Adrenal gland (tissue), 12 donors: ENCODE results near the gene COL18A1. TPM values are rescaled to one million over a fixed set of nuclear protein-coding genes. Genes with fewer than 3 reads are reported as not detected.
"Not testable (repeated sequence)": the region's sequence is repeated elsewhere in the genome, so short reads cannot be mapped to it uniquely, and the experiment has no call there.

Source experiments
- DNase-seq, 7 donors: peaks; one replicate each; pipeline ENCODE4 v3.0.0-alpha.2; 2019 to 2020
- H3K27ac ChIP-seq, 5 donors: fragments of 200-600 bp; sonication (generic) in 4 of 5; 1 replicate in 3 of 5; 2 replicates in 2 of 5; pipeline versions ENCODE4 v1.5.1 to v1.8.0; 2016 to 2020; ENCODE audit warnings: mild to moderate bottlenecking in 1 of 5
- H3K27me3 ChIP-seq: fragments of 200-600 bp; 2 replicates; pipeline ENCODE4 v1.8.0; 2021
- H3K36me3 ChIP-seq, 2 donors: fragments of 200-600 bp; replicated peaks in 1 of 2; 1 replicate in 1 of 2; 2 replicates in 1 of 2; pipeline versions ENCODE4 v1.5.1 to v1.8.0; 2018 to 2022
- H3K4me1 ChIP-seq, 2 donors: fragments of 200-600 bp; replicated peaks in 1 of 2; 1 replicate in 1 of 2; 2 replicates in 1 of 2; pipeline versions ENCODE4 v1.5.1 to v1.8.0; 2018 to 2021
- H3K4me3 ChIP-seq, 4 donors: fragments of 200-600 bp; sonication (generic) in 3 of 4; one replicate each; pipeline ENCODE4 v1.5.1; 2016 to 2018
- H3K9me3 ChIP-seq, 3 donors: fragments of 200-600 bp; sonication (generic) in 1 of 3; replicated peaks in 1 of 3; 1 replicate in 2 of 3; 2 replicates in 1 of 3; pipeline versions ENCODE4 v1.5.1 to v1.8.0; 2016 to 2021
- CTCF ChIP-seq, 6 experiments: fragments of 450-650 bp in 4 of 6; fragments of 200-600 bp in 2 of 6; sonication (generic) in 1 of 6; IDR thresholded peaks; 1 replicate in 5 of 6; 2 replicates in 1 of 6; pipeline versions ENCODE4 v1.5.1 to v1.8.0; 2016 to 2021; ENCODE audit warnings: antibody characterized with exemption in 6 of 6, mild to moderate bottlenecking in 2 of 6, moderate library complexity in 1 of 6
- POLR2A ChIP-seq, 2 donors: fragments of 450-650 bp; IDR thresholded peaks; one replicate each; pipeline ENCODE4 v1.6.1; 2017; ENCODE audit warnings: antibody characterized with exemption in 2 of 2, mild to moderate bottlenecking in 2 of 2, moderate library complexity in 1 of 2
- WGBS, 4 donors: extraction: QIAGEN DNeasy Blood & Tissue Kit in 2 of 4; methylation state at CpG; one replicate each; pipeline versions ENCODE4 v1.1.5 to v1.1.7; 2013 to 2017; 5-methylcytosine and 5-hydroxymethylcytosine counted together
- intact Hi-C, 2 donors: fragments of 100-400 bp; cut with DNase I; formaldehyde crosslinking; loops; one replicate each; pipeline versions ENCODE4 v1.14.1 to v1.15.0; 2022 to 2023
- polyA plus RNA-seq, 3 donors: library from polyadenylated mRNA; stranded (reverse); fragments of 200-250 nt in 2 of 3; fragments of 350-450 nt in 1 of 3; fragmentation: Illumina TruSeq in 1 of 3; extraction: RNeasy Lipid Tissue Mini Kit (QIAGEN cat#74804) in 1 of 3; gene quantifications; one replicate each; pipeline ENCODE4 v1.2.3, GENCODE V29; 2013 to 2014
- total RNA-seq, 9 donors: library from RNA; depleted of rRNA in 4 of 9; stranded (reverse); fragments of >200 nt in 4 of 9; fragments of 120-200 nt in 1 of 9; fragmentation: NEBNext Ultra II Directional in 1 of 9; extraction: Animal tissue kit (Norgen Biotek cat#: 25700) in 1 of 9; gene quantifications; one replicate each; pipeline versions ENCODE4 v1.1.0 to v1.2.4, GENCODE V29; 2013 to 2023
- donor health status: healthy with polysubstance abuse.
- donor health status: Bipolar disorder and iron deficiency.
- donor health status: DM: yes; HTN: yes; CAD: no.
- donor health status: DM: no; HTN: no; CAD: no.
- donor health status: DM: no; HTN: no; CAD: no.
- donor health status: DM: yes; HTN: yes; CAD: no.

Gene COL18A1
- total and polyA plus RNA-seq, 12 donors, result 10.9 to 244 (median 141) TPM

GRCh38 chr21:45441431-45442255 is 36.7 kb downstream of the COL18A1 start:
- TF ChIP-seq CTCF (IDR thresholded peaks at IDR 0.05), result no peak
- no peak for TF ChIP-seq POLR2A (IDR thresholded peaks at IDR 0.05)
- DNase-seq, result no peak
- no peak overlapping the region for H3K27ac ChIP-seq
- H3K36me3 ChIP-seq, result no peaks in the 10 kb centered on the region
- no peaks in the 10 kb centered on the region for H3K9me3 ChIP-seq
- peaks cover 0 to 17% of the 10 kb centered on the region in 2 donors for H3K4me1 ChIP-seq
- intact Hi-C loops, result loop anchor here (5.0 kb wide), 2 partner anchors 134 to 299 kb away; no protein-coding TSS in a partner anchor
- WGBS, 4 donors, result 92 to 94% (median 92%) methylated on average over 22 to 31 of the region's 31 CpGs
- H3K27me3 ChIP-seq, result no peaks in the 10 kb centered on the region
- H3K4me3 ChIP-seq, result no peak overlapping the region

- Histone ChIP-seq H3K27me3 (no peaks in the 10 kb centered on the region), H3K4me3 (no peak overlapping the region), H3K4me1 (peaks cover 0 to 17% of the 10 kb centered on the region in 2 donors), H3K27ac (no peak overlapping the region), H3K9me3 (no peaks in the 10 kb centered on the region), H3K36me3 (no peaks in the 10 kb centered on the region)
- 94 to 100% (median 96%) methylated on average over 4 to 17 of the region's 17 CpGs for WGBS, 4 donors
- DNase-seq, result no peak
- intact Hi-C loops, result loop anchor here (5.0 kb wide), 2 partner anchors 135 to 300 kb away; no protein-coding TSS in a partner anchor
- TF ChIP-seq POLR2A (IDR thresholded peaks at IDR 0.05), result no peak
- TF ChIP-seq CTCF (IDR thresholded peaks at IDR 0.05), result no peak
These were observed 37.3 kb downstream of the COL18A1 start for GRCh38 chr21:45442276-45442675.

GRCh38 chr21:45442686-45443594 is 38.0 kb downstream of the COL18A1 start:
- intact Hi-C loops, result loop anchor here (5.0 kb wide), 2 partner anchors 136 to 301 kb away; no protein-coding TSS in a partner anchor

GRCh38 chr21:45443595-45444181 is 38.7 kb downstream of the COL18A1 start:
- intact Hi-C loops, result loop anchor here (5.0 kb wide), 2 partner anchors 136 to 301 kb away; no protein-coding TSS in a partner anchor
- TF ChIP-seq POLR2A (IDR thresholded peaks at IDR 0.05), result no peak
- WGBS, 4 donors, result 93 to 96% (median 94%) methylated on average over 18 to 27 of the region's 27 CpGs

More at GRCh38 chr21:45442686-45443594, 38.0 kb downstream of the COL18A1 start:
- 87 to 96% (median 94%) methylated on average over 23 to 39 of the region's 39 CpGs for WGBS, 4 donors
- H3K36me3 ChIP-seq, H3K27me3 ChIP-seq, DNase-seq, H3K27ac ChIP-seq, H3K9me3 ChIP-seq, H3K4me3 ChIP-seq: not testable (repeated sequence)
- peaks cover 0 to 17% of the 10 kb centered on the region in 2 donors for H3K4me1 ChIP-seq

More at GRCh38 chr21:45443595-45444181, 38.7 kb downstream of the COL18A1 start:
- H3K27me3 ChIP-seq, result no peaks in the 10 kb centered on the region
- H3K4me3 ChIP-seq, result no peak overlapping the region
- DNase-seq, result no peak
- H3K36me3 ChIP-seq, result no peaks in the 10 kb centered on the region
- no peak overlapping the region for H3K27ac ChIP-seq
- H3K4me1 ChIP-seq, result peaks cover 0 to 12% of the 10 kb centered on the region in 2 donors
- H3K9me3 ChIP-seq, result no peaks in the 10 kb centered on the region
